Measurements from ENCODE around the gene RXFP4. TPM values are rescaled to one million over a fixed set of nuclear protein-coding genes. Genes with fewer than 3 reads are reported as not detected.

The RXFP4 gene
- total and polyA plus RNA-seq, 9 of the 15 experiments (the other 6 are each of a cell fraction or from before 2014, with no cell fraction given): 0.64 TPM; not detected in 8

GRCh38 chr1:155976062-155976912, 34.8 kb downstream of the RXFP4 start (continued):
- TF ChIP-seq NR2C2 (CRISPR knock-in tag; IDR thresholded peaks at IDR 0.05): no peak
- no peak for TF ChIP-seq NR2C2 (tag; IDR thresholded peaks at IDR 0.05)
- TF ChIP-seq KLF16 (IDR thresholded peaks at IDR 0.05): no peak
- TF ChIP-seq HOXB6 (CRISPR knock-in tag; IDR thresholded peaks at IDR 0.05; ENCODE audit: borderline replicate concordance): no peak
- no peak for TF ChIP-seq MYNN (IDR thresholded peaks at IDR 0.05)
- TF ChIP-seq MYNN (CRISPR knock-in tag; IDR thresholded peaks at IDR 0.05): no peak
- TF ChIP-seq SAFB (IDR thresholded peaks at IDR 0.05; ENCODE audit: borderline replicate concordance, low read depth, low read length): no peak
- no peak; the same call in 1 of the 2 replicates for TF ChIP-seq LARP7 (IDR thresholded peaks at IDR 0.05)
- TF ChIP-seq GABPB1 (CRISPR knock-in tag; IDR thresholded peaks at IDR 0.05): no peak; the same call in 1 of the 2 replicates
- no peak for TF ChIP-seq ZNF23 (CRISPR knock-in tag; IDR thresholded peaks at IDR 0.05)
- TF ChIP-seq MXD1 (CRISPR knock-in tag; IDR thresholded peaks at IDR 0.05; ENCODE audit: borderline replicate concordance, poor library complexity, severe bottlenecking): no peak
- no peak for TF ChIP-seq ZNF57 (CRISPR knock-in tag; IDR thresholded peaks at IDR 0.05)
- TF ChIP-seq PREB (CRISPR knock-in tag; IDR thresholded peaks at IDR 0.05): no peak
- no peak for TF ChIP-seq ZNF174 (CRISPR knock-in tag; IDR thresholded peaks at IDR 0.05)
- TF ChIP-seq PYGO2 (tag; IDR thresholded peaks at IDR 0.05): no peak
- TF ChIP-seq FOSL1 (tag; conservative IDR thresholded peaks at IDR 0.05): no peak
- no peak for TF ChIP-seq SAFB2 (IDR thresholded peaks at IDR 0.05; ENCODE audit: borderline replicate concordance, low read depth, low read length, severe bottlenecking)
- no peak for TF ChIP-seq TOE1 (IDR thresholded peaks at IDR 0.05; ENCODE audit: borderline replicate concordance)
- no peak for TF ChIP-seq TOE1 (CRISPR knock-in tag; IDR thresholded peaks at IDR 0.05; ENCODE audit: borderline replicate concordance, low read depth)
- no peak for TF ChIP-seq ZNF696 (CRISPR knock-in tag; conservative IDR thresholded peaks at IDR 0.05)
- no peak for TF ChIP-seq ELF4 (CRISPR knock-in tag; IDR thresholded peaks at IDR 0.05)
- peak; percentile 44 to 47; a peak in 3 of 4 replicates for TF ChIP-seq NRF1 (conservative IDR thresholded peaks at IDR 0.05 in 1 of 2, IDR thresholded peaks at IDR 0.05 in 1 of 2)
- no peak for TF ChIP-seq CSDE1 (IDR thresholded peaks at IDR 0.05)
- TF ChIP-seq FOXP4 (CRISPR knock-in tag; IDR thresholded peaks at IDR 0.05; ENCODE audit: borderline replicate concordance): no peak
- no peak for TF ChIP-seq POLR3G (IDR thresholded peaks at IDR 0.05; ENCODE audit: extremely low read depth, insufficient read length, insufficient replicate concordance)
- TF ChIP-seq SREBF2 (CRISPR knock-in tag; IDR thresholded peaks at IDR 0.05): no peak
- TF ChIP-seq GTF2E2 (tag; IDR thresholded peaks at IDR 0.05): 0 out of 2 replicates have a peak, but pooled peaks have one; percentile 15
- no peak for TF ChIP-seq ATF7 (IDR thresholded peaks at IDR 0.05)
